Endodermal cell (in vitro differentiated cells): ENCODE results near the gene MTHFD1L. TPM values are rescaled to one million over a fixed set of nuclear protein-coding genes. Genes with fewer than 3 reads are reported as not detected.

ENCODE experiments used
- DNase-seq: peaks from one replicate; pipeline ENCODE4 v3.0.0-alpha.2; 2017
- H3K27ac ChIP-seq: 2 replicates; pipeline ENCODE4 v1.5.1; 2013; ENCODE audit warnings: mild to moderate bottlenecking, low read depth, low read length, moderate library complexity
- H3K27me3 ChIP-seq: 2 replicates; pipeline ENCODE4 v1.6.1; 2013; ENCODE audit warnings: mild to moderate bottlenecking, low read length, moderate library complexity; ENCODE audit not compliant: insufficient read depth, control insufficient read depth, poor library complexity, severe bottlenecking
- H3K36me3 ChIP-seq: 2 replicates; pipeline ENCODE4 v1.7.0; 2013; ENCODE audit warnings: mild to moderate bottlenecking, low read length, moderate library complexity; ENCODE audit not compliant: control insufficient read depth, insufficient read depth
- H3K4me1 ChIP-seq: one replicate; pipeline ENCODE4 v1.7.0; 2013; ENCODE audit warnings: low read length; ENCODE audit not compliant: control insufficient read depth, insufficient read depth
- H3K4me3 ChIP-seq: 2 replicates; pipeline ENCODE4 v1.5.1; 2013; ENCODE audit warnings: mild to moderate bottlenecking, low read length, moderate library complexity
- H3K9ac ChIP-seq: 2 replicates; pipeline ENCODE4 v1.6.1; 2013; ENCODE audit warnings: mild to moderate bottlenecking, low read length, moderate library complexity; ENCODE audit not compliant: poor library complexity, severe bottlenecking; ENCODE audit errors: extremely low read depth
- H3K9me3 ChIP-seq: 2 replicates; pipeline ENCODE4 v1.6.1; 2013; ENCODE audit warnings: mild to moderate bottlenecking, low read length, moderate library complexity; ENCODE audit not compliant: control insufficient read depth
- H3K27ac Mint-ChIP-seq: 2 replicates; pipeline ENCODE4 v1.8.0; 2020; ENCODE audit warnings: mixed read lengths
- H3K27me3 Mint-ChIP-seq: 2 replicates; pipeline ENCODE4 v1.8.0; 2021; ENCODE audit warnings: mild to moderate bottlenecking, mixed read lengths; ENCODE audit not compliant: insufficient read depth
- H3K36me3 Mint-ChIP-seq: 2 replicates; pipeline ENCODE4 v1.8.0; 2020; ENCODE audit warnings: low read depth, mixed read lengths
- H3K4me1 Mint-ChIP-seq: 2 replicates; pipeline ENCODE4 v1.8.0; 2020; ENCODE audit warnings: mixed read lengths
- H3K4me3 Mint-ChIP-seq: 2 replicates; pipeline ENCODE4 v1.8.0; 2020; ENCODE audit warnings: mild to moderate bottlenecking, moderate library complexity, mixed read lengths
- H3K9me3 Mint-ChIP-seq: 2 replicates; pipeline ENCODE4 v1.8.0; 2020; ENCODE audit warnings: mild to moderate bottlenecking, mixed read lengths
- WGBS, 2 experiments: methylation state at CpG; one replicate each; pipeline versions ENCODE4 v1.1.5 to v1.1.7; 2013; ENCODE audit warnings: missing lambda C conversion rate in 2 of 2, mixed read lengths in 1 of 2; ENCODE audit not compliant: insufficient coverage in 1 of 2, insufficient read length in 1 of 2; 5-methylcytosine and 5-hydroxymethylcytosine counted together
- total RNA-seq, 2 donors: library from RNA; stranded (reverse); fragmentation: NEBNext Ultra II Directional in 1 of 2; extraction: Animal tissue kit (Norgen Biotek cat#: 25700) in 1 of 2; gene quantifications; 2 replicates in 1 of 2; 3 replicates in 1 of 2; pipeline ENCODE4 v1.2.1, GENCODE V29; 2021
- TF ChIP-seq, protein P1 (sequence below): fragments of 200-600 bp; sonication (generic); conservative IDR thresholded peaks from 2 replicates; pipeline ENCODE4 v1.5.0; 2021; ENCODE audit warnings: antibody characterized with exemption, mild to moderate bottlenecking

The MTHFD1L gene
- total RNA-seq, 2 donors from 2014 or later = 70.2 to 72.6 TPM

DNA sequence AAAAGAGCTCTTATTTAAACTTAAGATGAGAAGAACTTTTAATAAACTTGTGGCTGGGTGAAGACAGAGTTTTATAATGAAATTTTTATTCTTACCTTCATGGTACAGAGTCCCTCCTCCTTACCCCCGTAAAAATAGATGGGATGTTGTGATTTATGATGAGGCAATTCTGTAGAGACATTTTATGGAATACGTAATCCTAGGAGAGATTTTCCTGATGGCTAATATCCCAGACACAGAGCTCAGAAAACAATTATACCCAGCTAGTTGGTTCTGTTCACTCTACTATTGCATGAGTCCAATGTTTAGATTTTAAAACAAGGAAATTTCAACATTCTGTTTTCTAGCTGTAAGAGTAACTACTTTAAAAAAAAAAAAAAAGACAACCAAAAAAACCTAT, 43.4 kb downstream of the MTHFD1L start:
- H3K36me3 ChIP-seq = peaks cover 68% of the 10 kb centered on the region
- H3K9me3 ChIP-seq = no peaks in the 10 kb centered on the region
- no peaks in the 10 kb centered on the region for H3K27me3 ChIP-seq
- Mint-ChIP-seq H3K4me3 (no peak overlapping the region), H3K4me1 (no peaks in the 10 kb centered on the region), H3K27me3 (no peaks in the 10 kb centered on the region), H3K9me3 (no peaks in the 10 kb centered on the region), H3K27ac (no peak overlapping the region), H3K36me3 (peaks cover 49% of the 10 kb centered on the region)
- no peak for DNase-seq
- no peak overlapping the region for H3K4me3 ChIP-seq
- TF ChIP-seq, protein P1, sequence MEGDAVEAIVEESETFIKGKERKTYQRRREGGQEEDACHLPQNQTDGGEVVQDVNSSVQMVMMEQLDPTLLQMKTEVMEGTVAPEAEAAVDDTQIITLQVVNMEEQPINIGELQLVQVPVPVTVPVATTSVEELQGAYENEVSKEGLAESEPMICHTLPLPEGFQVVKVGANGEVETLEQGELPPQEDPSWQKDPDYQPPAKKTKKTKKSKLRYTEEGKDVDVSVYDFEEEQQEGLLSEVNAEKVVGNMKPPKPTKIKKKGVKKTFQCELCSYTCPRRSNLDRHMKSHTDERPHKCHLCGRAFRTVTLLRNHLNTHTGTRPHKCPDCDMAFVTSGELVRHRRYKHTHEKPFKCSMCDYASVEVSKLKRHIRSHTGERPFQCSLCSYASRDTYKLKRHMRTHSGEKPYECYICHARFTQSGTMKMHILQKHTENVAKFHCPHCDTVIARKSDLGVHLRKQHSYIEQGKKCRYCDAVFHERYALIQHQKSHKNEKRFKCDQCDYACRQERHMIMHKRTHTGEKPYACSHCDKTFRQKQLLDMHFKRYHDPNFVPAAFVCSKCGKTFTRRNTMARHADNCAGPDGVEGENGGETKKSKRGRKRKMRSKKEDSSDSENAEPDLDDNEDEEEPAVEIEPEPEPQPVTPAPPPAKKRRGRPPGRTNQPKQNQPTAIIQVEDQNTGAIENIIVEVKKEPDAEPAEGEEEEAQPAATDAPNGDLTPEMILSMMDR = no peak
- no peak overlapping the region for H3K27ac ChIP-seq
- H3K9ac ChIP-seq = no peak overlapping the region
- WGBS, 2 experiments = 100% methylated on average over 2 of the region's 2 CpGs; no CpG with 5 or more reads in 1 of the 2 experiments
- no peaks in the 10 kb centered on the region for H3K4me1 ChIP-seq

DNA sequence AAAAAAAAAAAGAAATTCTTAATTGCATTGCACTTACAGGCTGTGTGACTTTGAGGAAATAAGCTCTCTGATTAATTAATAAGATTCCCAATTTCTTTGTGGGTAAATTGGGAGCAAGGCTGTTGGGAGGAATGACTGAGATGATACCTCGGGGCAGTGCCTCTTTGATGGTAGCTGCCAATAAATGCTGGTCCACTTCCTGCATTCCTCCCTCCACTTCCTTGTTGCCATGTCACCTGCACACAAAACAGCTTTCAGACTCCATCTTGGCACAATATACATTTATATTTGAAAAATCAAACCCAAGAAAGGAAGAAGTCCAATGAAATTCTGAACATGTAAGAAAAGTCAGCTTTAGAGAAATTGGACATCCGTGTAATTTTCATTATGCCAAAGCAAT, 45.1 kb downstream of the MTHFD1L start:
- no peaks in the 10 kb centered on the region for H3K27me3 ChIP-seq
- Mint-ChIP-seq H3K9me3 (no peaks in the 10 kb centered on the region), H3K36me3 (peaks cover 52% of the 10 kb centered on the region), H3K4me1 (no peaks in the 10 kb centered on the region), H3K27me3 (no peaks in the 10 kb centered on the region), H3K4me3 (no peak overlapping the region), H3K27ac (no peak overlapping the region)
- no peak overlapping the region for H3K27ac ChIP-seq
- no peak for DNase-seq
- H3K9me3 ChIP-seq = no peaks in the 10 kb centered on the region
- 0 to 46% methylated on average over 1 to 2 of the region's 2 CpGs for WGBS, 2 experiments
- H3K9ac ChIP-seq = no peak overlapping the region
- peaks cover 77% of the 10 kb centered on the region for H3K36me3 ChIP-seq
- H3K4me1 ChIP-seq = no peaks in the 10 kb centered on the region
- no peak overlapping the region for H3K4me3 ChIP-seq
- TF ChIP-seq, protein P1 = no peak

DNA sequence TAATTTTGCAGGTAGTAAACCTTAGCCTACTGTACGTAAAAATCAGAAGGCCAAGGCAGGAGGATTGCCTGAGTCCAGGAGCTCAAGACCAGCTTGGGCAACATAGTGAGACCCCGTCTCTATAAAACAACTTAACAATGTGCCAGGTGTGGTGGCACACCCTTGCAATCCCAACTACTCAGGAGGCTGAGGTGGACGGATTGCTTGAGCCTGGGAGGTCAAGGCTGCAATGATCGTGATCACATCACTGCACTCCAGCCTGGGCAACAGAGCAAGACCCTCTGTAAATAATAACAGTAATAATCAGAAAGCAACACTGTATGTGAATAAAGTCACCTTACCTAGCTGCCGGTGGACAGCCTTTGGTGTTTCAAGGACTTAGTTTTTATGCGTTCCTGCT, 48.9 kb downstream of the MTHFD1L start:
- no peaks in the 10 kb centered on the region for H3K27me3 ChIP-seq
- no peak overlapping the region for H3K27ac ChIP-seq
- TF ChIP-seq, protein P1 = no peak
- Mint-ChIP-seq H3K4me1 (no peaks in the 10 kb centered on the region), H3K27ac (no peak overlapping the region), H3K9me3 (peaks cover 3% of the 10 kb centered on the region), H3K4me3 (no peak overlapping the region), H3K36me3 (peaks cover 51% of the 10 kb centered on the region), H3K27me3 (no peaks in the 10 kb centered on the region)
- 94 to 96% methylated on average over 6 of the region's 6 CpGs for WGBS, 2 experiments
- no peak overlapping the region for H3K9ac ChIP-seq
- no peak for DNase-seq
- no peaks in the 10 kb centered on the region for H3K9me3 ChIP-seq
- peaks cover 63% of the 10 kb centered on the region for H3K36me3 ChIP-seq
- H3K4me3 ChIP-seq = no peak overlapping the region
- no peaks in the 10 kb centered on the region for H3K4me1 ChIP-seq
